LNCAP (cell line): ENCODE results near the gene LHX2.

Source experiments
- CTCF ChIP-seq: fragments of 450-650 bp; IDR thresholded peaks from 2 replicates; pipeline ENCODE4 v1.5.1; 2017; ENCODE audit warnings: mild to moderate bottlenecking

The LHX2 gene

GRCh38 chr9:124022201-124023121 is 10.9 kb downstream of the LHX2 start:
- no peak for TF ChIP-seq CTCF

- no peak for TF ChIP-seq CTCF
Measured at GRCh38 chr9:124024107-124024506, 12.5 kb downstream of the LHX2 start.

DNA sequence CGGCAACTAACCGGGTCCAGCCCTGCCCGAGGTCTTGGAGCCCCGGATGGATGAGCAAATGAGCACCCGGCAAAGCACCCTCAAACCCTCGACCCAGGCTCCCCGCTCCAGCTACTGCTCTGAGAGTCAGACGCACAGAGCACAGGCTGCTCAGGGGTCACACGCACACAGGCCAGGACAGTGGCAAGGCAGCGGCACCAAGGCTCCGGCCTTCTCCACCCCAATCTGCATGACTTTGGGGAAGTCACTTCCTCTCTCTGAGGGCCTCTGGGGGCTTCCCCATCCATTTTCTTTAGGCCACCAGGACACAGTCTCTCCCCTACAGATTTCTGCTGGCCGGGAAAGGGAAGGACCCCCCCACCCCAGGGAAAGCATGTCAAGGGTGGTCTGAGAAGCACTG is 18.0 kb downstream of the LHX2 start:
- TF ChIP-seq CTCF, result no peak

GRCh38 chr9:124030969-124031451 is 19.4 kb downstream of the LHX2 start:
- TF ChIP-seq CTCF, result no peak

DNA sequence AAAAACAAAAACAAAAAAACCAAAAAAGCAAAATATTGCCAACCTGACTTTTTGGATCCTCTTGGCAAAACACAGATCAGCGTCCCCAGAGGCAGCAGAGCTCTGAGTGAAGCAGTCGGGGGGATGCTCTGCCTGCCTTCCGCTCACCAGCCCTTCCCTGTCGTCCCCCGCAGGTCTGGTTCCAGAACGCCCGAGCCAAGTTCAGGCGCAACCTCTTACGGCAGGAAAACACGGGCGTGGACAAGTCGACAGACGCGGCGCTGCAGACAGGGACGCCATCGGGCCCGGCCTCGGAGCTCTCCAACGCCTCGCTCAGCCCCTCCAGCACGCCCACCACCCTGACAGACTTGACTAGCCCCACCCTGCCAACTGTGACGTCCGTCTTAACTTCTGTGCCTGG is 20.7 kb downstream of the LHX2 start:
- no peak for TF ChIP-seq CTCF

GRCh38 chr9:124033348-124033747 is 21.8 kb downstream of the LHX2 start:
- no peak for TF ChIP-seq CTCF

DNA sequence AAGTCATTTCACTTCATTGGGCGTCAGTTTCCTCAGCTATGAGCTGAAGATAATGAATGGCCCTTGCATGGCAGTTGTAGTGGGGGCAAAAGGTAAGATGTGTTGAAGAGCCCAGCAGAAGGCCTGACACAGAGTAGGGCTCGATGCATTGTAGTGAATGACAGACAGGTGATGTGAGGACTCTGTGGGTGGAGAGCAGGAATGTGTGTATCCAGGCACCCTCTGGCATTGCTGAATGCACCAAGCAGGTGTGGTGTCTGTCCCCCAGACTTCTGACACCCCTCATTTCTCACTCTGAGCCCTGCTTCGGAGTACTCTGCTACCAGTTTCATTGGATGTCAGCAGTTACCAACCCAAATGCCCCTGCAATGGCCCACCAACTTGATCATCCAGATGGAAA is 22.4 kb downstream of the LHX2 start:
- TF ChIP-seq CTCF, result no peak
